IPS DF 4.7 (cell line): ENCODE data around the gene CLTRN.
A peak's percentile ranks its signal among the peaks of the same experiment; 100 is the strongest.
"Not testable (repeated sequence)": the region's sequence is repeated elsewhere in the genome, so short reads cannot be mapped to it uniquely, and the experiment has no call there.

ENCODE experiments used
- DNase-seq: peaks from one replicate; pipeline ENCODE4 v3.0.0-alpha.2; 2013; ENCODE audit warnings: low spot score; ENCODE audit errors: extremely low read depth

CLTRN gene

GRCh38 chrX:15664487-15665444 is at the start of gene CLTRN:
TSS of gene CLTRN (minus strand) at chrX:15664805. CDS start at chrX:15664775, 30 bp downstream.
- DNase-seq = no peak

GRCh38 chrX:15704273-15704672 is 39.7 kb upstream of the CLTRN start:
- DNase-seq = not testable (repeated sequence)

DNA sequence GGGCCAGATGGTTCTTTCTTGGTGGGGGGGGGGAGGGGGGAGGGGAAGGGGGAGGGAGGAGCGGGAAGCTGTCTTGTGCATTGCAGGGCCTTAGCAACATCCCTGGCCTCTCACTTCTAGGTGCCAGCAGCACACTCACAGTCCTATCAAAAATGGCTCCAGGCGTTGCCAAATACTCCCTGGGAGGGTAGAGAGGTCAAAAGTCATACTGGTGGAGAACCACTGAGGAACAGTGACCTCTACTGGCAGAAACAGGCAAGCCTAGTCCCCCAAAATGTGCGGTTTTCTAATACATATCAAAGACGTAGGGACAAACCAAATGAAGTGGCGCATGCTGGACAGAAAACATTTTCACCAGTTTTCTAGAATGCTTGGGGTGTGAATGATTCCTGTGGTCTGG is 39.2 kb upstream of the CLTRN start:
- DNase-seq = not testable (repeated sequence)

DNA sequence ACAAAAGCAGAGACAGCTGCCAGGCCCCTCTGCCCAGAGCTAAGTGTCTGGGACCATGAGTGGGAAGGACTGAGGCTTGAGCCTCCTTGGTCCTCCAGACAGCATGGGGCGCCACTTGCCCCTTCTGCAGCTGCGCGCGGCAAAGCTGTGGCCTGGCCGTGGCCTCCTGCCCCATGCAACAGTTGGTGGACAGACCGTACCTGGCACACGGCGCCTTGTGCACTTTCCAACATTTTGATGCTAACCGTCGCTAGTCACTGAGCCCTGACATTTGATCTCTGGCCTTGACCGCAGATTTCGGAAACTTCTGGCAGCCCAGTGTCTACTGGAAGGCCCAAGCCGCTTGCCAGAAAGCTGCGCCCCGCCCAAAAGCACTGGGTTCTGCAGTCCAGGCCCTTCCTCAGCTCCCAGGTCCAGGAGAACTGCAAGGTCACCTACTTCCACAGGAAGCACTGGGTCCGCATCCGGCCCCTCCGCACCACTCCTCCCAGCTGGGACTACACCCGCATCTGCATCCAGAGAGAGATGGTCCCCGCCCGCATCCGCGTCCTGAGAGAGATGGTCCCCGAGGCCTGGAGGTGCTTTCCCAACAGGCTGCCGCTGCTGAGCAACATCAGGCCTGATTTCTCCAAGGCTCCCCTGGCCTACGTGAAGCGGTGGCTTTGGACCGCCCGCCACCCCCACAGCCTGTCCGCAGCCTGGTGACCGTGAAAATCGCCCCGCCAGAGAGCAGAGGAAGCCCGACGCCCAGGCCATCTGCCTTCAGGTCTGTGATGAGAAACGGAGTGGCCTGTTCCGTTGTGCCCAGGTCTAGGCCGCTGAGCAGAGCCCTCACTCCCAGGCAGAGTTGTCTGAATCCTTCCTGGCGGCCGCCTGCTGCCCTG is 38.1 kb upstream of the CLTRN start:
- DNase-seq = no peak

DNA sequence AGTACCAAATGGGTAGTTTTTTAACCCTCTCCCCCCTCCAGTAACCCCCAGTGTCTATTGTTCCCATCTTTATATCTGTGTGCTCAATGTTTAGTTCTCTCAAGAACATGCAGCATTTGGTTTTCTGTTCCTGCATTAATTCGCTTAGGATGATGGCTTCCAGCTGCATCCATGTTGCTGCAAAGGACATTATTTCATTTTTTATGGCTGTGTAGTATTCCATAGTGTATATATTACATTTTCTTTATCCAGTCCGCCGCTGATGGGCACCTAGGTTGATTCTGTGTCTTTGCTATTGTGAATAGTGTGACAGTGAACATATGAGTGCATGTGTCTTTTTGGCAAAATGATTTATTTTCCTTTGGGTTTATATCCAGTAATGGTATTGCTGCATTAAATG is 31.9 kb upstream of the CLTRN start:
- DNase-seq = no peak

DNA sequence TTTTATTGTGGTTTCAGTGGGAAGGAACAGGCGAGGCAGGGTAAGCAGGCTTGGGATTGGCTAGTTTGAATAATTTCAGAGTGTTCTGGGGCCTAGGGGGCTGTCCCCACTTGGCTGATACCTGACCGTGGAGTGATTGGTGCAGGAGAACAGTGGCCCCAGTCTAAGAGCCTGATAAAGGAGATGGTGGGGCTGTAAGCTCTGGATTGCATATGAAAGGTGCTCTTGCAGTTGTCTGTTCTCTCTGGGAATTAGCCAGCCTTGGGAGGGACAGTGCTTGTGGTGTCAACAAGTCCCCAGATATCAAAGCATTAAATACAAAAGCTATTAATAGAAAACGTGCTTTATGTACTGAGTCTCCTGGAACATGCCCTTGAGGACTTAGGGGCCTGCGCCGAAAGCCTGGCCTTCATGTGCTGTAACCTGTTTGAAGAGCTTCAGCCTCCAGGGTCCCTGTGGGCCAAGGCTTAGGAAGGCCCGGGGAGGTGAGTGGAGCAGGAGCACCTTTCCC is 30.4 kb upstream of the CLTRN start:
- DNase-seq = no peak

DNA sequence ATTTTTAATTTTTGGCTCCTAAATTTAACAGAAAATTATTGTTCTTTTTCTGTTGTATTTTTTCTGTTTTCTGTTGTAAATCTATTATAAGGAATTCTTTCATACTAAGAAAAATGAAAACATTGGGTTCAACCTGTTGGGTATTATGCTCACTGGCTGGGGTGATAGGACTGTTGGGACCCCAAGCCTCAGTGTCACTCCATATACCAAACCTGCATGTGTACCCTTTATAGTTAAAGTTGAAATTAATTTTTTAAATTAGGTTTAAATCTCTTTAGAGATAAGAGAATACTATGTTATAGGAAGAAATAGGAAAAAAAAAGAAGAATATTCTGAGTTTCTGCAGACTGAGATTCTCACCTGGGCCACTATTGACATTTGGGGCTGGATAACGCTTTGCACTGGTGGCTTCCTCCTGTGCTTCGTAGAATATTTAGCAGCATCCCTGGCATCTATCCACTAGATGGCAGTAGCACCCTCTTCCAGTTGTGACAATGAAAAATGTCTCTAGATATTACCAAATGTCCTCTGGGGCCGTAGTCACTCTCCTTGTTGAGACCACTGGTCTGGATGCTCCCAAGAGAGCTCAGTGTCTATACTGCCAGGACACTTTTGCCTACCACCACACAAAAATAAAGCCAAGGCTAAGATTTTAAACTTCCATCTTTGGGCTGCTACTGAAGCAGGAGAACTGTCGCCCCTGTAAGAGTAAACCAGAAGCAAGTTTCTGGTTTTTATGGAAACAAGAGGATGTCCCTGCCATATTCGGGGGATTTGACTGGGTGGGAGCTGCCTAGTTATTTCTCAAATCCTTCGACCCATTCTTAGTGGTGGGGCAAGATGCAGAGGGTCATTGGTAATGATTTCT is 22.4 kb upstream of the CLTRN start:
- no peak for DNase-seq

- no peak for DNase-seq
Observed at GRCh38 chrX:15683193-15683592, 18.6 kb upstream of the CLTRN start.

DNA sequence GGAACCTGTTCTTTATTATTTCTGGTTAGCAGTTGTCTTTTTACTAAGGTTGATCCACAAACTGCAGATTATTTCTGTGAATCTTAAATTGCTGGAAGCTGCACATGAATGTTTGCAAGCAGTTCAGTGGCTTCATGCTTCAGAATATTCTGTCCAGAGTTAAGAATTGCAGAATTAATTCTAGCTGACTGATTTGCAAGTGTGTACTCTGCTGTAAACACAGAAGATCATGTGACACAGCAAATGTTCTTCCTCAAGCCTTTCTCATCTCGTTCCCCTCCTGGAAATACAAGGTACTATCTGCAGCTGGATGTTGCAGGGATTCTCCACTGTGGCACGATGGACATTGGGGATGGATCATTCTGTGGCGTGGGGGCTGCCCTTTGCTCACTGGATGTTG is 16.8 kb upstream of the CLTRN start:
- DNase-seq = no peak

- no peak for DNase-seq
Observed at GRCh38 chrX:15680401-15680800, 15.8 kb upstream of the CLTRN start.

DNA sequence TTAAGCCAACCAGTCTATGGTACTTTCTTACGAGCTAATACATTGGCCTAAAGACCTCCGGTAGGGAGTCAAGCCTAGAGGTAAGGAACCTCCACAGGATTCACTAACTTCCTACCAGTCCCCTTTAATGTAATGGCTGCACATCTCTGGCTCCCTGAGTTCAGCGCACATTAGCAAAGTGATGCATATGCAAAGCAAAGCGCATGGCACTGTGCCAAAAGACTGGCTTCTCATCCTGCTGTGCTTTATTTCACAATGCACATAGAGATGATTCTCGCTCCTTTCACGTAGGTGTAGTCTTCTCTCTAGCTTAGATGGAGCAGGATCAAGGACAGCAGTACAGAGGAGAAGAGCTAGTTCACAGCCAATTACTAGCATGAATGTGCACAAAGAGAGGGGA is 14.6 kb upstream of the CLTRN start:
- DNase-seq = no peak

DNA sequence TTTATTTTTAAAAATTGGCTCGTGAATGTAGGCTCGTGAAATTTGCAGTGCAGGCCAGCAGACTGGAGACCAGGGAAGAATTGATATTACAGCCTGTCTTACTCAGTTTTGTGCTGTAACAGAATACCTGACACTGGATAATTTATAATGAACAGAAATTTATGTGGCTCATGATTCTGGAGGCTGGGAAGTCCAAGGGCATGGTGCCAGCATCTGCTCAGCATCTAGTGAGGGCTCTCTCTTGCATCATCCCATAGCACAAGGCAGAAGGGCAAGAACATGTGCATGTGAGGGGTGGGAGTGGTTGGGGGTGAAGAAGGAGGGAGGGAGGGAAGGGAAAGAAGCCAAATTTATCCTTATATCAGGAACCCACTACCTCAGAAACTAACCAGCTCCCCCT is 13.7 kb upstream of the CLTRN start:
- no peak for DNase-seq

DNA sequence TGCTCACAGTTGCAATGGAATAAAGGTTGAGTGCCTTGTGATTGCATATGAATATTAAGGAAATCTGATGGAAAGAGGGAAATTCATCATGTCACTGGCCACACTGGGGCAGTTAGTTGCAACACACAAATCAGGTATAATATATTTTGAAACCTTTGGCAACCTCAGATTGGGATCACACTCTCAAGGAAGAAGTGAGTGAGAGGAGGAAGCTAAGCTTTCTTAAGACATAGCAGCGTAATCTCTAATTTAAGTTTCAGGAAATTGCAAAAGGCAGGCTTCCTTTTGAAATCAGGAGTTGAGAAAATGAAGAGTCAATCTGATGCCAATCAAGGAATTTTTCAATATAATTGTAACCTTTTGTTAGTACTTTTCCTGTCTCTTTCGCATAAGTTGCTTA is 12.3 kb upstream of the CLTRN start:
- no peak for DNase-seq

GRCh38 chrX:15675490-15675921 is 10.9 kb upstream of the CLTRN start:
- no peak for DNase-seq

DNA sequence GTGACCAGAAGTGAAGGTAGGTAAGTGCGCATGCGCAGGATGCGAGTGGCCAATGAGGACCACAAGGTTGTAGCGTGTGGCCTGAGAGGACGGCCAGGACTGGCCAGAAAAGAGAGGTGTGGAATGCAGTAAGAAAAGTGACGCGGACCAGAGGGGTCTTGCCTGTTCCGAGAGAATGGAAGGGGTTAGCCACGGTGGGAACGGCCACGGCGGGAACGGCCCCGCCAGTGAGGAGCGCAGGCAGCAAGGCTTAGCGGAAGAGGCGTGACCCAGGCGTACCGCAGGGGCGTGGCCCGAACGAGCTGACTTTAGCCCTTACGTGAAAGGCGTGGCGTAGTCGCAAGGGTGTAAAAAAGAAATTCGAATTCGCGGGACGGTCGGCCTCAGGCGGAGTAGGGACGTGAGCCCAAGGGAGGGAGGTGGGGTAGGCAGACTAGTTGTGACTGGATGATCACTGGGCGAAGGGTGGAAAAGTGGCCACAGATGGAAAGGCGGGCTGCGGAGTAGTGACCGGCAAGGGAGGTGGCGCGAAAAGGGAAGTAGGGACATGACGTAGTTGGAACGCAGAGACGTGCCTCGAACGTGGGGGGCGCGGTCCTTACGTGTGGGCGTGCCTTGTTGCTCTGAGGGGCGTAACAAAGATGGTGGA is 10.4 kb upstream of the CLTRN start:
- peak; percentile 44 for DNase-seq

DNA sequence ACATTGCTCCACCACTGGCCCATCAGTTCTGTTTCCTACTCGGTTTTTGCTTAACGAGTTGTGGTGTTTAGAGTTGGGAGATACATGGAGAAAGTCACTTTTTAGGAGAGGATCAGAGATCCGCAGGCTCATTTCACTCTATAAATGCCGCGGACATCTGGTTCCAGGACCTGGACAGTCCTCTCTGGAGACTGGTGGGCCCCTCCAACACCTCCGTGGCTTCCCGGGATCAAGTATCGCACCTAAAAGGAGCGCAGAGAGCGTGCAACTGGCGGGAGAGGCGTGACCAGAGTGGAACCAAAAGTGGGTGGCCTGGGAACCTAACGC is 9.9 kb upstream of the CLTRN start:
- no peak for DNase-seq

DNA sequence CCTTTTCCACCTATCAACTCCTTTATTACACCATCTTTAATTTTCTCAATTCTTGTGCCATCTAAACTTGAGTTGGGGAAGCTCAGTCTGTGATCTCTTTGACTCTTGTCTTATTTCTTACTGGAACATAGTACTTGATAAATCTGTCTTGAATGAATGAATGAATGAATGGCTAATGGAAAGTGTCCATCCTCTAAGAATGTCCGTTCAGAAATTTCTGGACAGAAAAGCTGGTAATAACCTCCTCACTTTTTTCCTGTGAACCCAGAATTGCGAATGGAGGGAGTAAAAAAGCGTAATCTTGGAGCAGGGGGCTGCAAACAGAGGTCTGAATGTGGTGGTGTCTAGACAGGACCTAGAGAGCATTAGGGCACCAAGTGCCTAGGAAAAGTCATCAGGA is 9.4 kb upstream of the CLTRN start:
- DNase-seq = no peak

GRCh38 chrX:15672881-15673280 is 8.3 kb upstream of the CLTRN start:
- no peak for DNase-seq

DNA sequence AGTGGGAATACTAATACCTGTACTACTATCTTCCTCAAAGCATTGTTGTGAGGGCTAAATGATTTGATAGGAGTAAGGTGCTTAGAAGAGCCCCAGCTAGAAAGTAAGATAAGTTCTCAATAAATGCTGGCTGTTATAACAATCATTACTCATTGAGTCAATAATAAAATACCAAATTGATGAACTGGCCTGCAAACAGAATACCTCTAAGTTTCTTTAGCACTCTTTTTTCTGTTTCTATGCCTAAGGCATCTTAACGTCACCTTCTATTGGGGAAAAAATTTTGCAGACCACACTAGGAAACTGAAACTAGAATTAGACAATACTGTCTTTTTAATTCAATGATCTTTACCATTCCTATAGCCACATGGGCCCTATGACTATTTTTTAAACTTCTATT is 1.2 kb downstream of the CLTRN start:
- no peak for DNase-seq

- DNase-seq = not testable (repeated sequence)
Observed at GRCh38 chrX:15654804-15655203, 9.8 kb downstream of the CLTRN start.

- DNase-seq = no peak
Observed at GRCh38 chrX:15653961-15654360, 10.6 kb downstream of the CLTRN start.
